K562 (cell line): ENCODE data around the gene SPRY4.
"Not testable (repeated sequence)": the region's sequence is repeated elsewhere in the genome, so short reads cannot be mapped to it uniquely, and the experiment has no call there.

Experiments used
- ADNP ChIP-seq: fragments of 200-800 bp; sonication (Bioruptor generic); IDR thresholded peaks from 2 replicates; pipeline ENCODE4 v1.6.1; 2016; ENCODE audit warnings: missing genetic modification characterization, missing compliant biosample characterization
- CBX8 ChIP-seq: fragments of 200-600 bp; sonication (generic); IDR thresholded peaks from 2 replicates; pipeline ENCODE4 v1.6.1; 2012; ENCODE audit warnings: borderline replicate concordance, mixed run types, low read depth, mild to moderate bottlenecking, moderate library complexity, mixed read lengths, low read length, control low read depth, inconsistent platforms; ENCODE audit not compliant: poor library complexity, severe bottlenecking; ENCODE audit errors: extremely low read depth
- CEBPB ChIP-seq: fragments of 450-650 bp; IDR thresholded peaks from 2 replicates; pipeline ENCODE4 v1.6.1; 2016; ENCODE audit warnings: missing genetic modification characterization, missing compliant biosample characterization
- CTCF ChIP-seq, 3 experiments: IDR thresholded peaks in 2 of 3; conservative IDR thresholded peaks in 1 of 3; 2 replicates each; pipeline ENCODE4 v1.5.1; 2011 to 2012; ENCODE audit warnings: low read length in 3 of 3, mild to moderate bottlenecking in 3 of 3, control low read depth in 2 of 3, improper control_type of control experiment in 1 of 3, inconsistent platforms in 1 of 3, low read depth in 1 of 3, mixed read lengths in 1 of 3, moderate library complexity in 1 of 3; ENCODE audit not compliant: insufficient read depth in 2 of 3
- GTF2B ChIP-seq: IDR thresholded peaks from 2 replicates; pipeline ENCODE4 v1.6.1; 2011; ENCODE audit not compliant: insufficient read length; ENCODE audit errors: extremely low read depth
- HDAC6 ChIP-seq: IDR thresholded peaks from 2 replicates; pipeline ENCODE4 v1.6.1; 2012; ENCODE audit warnings: low read depth, mild to moderate bottlenecking, control low read depth, inconsistent platforms, low read length, moderate library complexity
- POLR2A ChIP-seq: fragments of 450-650 bp; conservative IDR thresholded peaks from 2 replicates; pipeline ENCODE4 v1.6.1; 2016
- RAD21 ChIP-seq, 2 experiments: fragments of 250-450 bp in 1 of 2; fragments of 450-650 bp in 1 of 2; sonication (Bioruptor Pico) in 1 of 2; formaldehyde crosslinking in 1 of 2; IDR thresholded peaks in 1 of 2; conservative IDR thresholded peaks in 1 of 2; 2 replicates each; pipeline versions ENCODE4 v1.4.0 to v1.8.0; 2020 to 2022; ENCODE audit warnings: mild to moderate bottlenecking in 2 of 2, moderate library complexity in 1 of 2
- SETDB1 ChIP-seq: IDR thresholded peaks from one replicate; pipeline ENCODE4 v1.6.1; 2012; ENCODE audit warnings: low read length, control low read depth, inconsistent platforms
- SP1 ChIP-seq: sonication (generic); formaldehyde crosslinking; IDR thresholded peaks from 2 replicates; pipeline ENCODE4 v1.8.1; 2022; ENCODE audit warnings: mild to moderate bottlenecking, missing genetic modification reagents
- TAF9B ChIP-seq: fragments of 450-650 bp; IDR thresholded peaks from 2 replicates; pipeline ENCODE4 v1.6.1; 2018; ENCODE audit warnings: mild to moderate bottlenecking; ENCODE audit not compliant: partially characterized antibody
- ZNF174 ChIP-seq: fragments of 250-450 bp; sonication (Bioruptor Pico); IDR thresholded peaks from 2 replicates; pipeline ENCODE4 v1.4.0; 2020; ENCODE audit warnings: mild to moderate bottlenecking
- ZNF512 ChIP-seq: IDR thresholded peaks from 2 replicates; pipeline ENCODE4 v1.6.1; 2016; ENCODE audit warnings: missing genetic modification characterization, missing compliant biosample characterization
- TF ChIP-seq, protein P1 (sequence below): fragments of 450-650 bp; conservative IDR thresholded peaks from 2 replicates; pipeline ENCODE4 v1.6.1; 2016; ENCODE audit warnings: missing genetic modification characterization, low read depth, mild to moderate bottlenecking, control low read depth, missing compliant biosample characterization

- not testable (repeated sequence) for TF ChIP-seq TAF9B; CTCF (IDR thresholded peaks at IDR 0.05 in 2 of 3, conservative IDR thresholded peaks at IDR 0.05 in 1 of 3; ENCODE audit: insufficient read depth in 2 of 3, low read depth in 1 of 3, low read length in 3 of 3); RAD21 (CRISPR knock-in tag; conservative IDR thresholded peaks at IDR 0.05 in 1 of 2, IDR thresholded peaks at IDR 0.05 in 1 of 2); CEBPB (tag); HDAC6; ZNF512 (tag); SETDB1; POLR2A; SP1 (CRISPR knock-in tag); GTF2B; ADNP (tag); CBX8; ZNF174 (CRISPR knock-in tag)
- TF ChIP-seq, protein P1, sequence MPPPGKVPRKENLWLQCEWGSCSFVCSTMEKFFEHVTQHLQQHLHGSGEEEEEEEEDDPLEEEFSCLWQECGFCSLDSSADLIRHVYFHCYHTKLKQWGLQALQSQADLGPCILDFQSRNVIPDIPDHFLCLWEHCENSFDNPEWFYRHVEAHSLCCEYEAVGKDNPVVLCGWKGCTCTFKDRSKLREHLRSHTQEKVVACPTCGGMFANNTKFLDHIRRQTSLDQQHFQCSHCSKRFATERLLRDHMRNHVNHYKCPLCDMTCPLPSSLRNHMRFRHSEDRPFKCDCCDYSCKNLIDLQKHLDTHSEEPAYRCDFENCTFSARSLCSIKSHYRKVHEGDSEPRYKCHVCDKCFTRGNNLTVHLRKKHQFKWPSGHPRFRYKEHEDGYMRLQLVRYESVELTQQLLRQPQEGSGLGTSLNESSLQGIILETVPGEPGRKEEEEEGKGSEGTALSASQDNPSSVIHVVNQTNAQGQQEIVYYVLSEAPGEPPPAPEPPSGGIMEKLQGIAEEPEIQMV (tag) = not testable (repeated sequence)
Observed at GRCh38 chr5:142272596-142272995, 52.2 kb downstream of the SPRY4 start.
